Hematopoietic multipotent progenitor cell treated with erythropoietin and hydrocortisone succinate and interleukin-3 and kit ligand, for 6 days (in vitro differentiated cells): ENCODE measurements around the gene RNLS.
"Not testable (repeated sequence)": the region's sequence is repeated elsewhere in the genome, so short reads cannot be mapped to it uniquely, and the experiment has no call there.

Experiments
- DNase-seq: peaks from one replicate; pipeline ENCODE4 v3.0.0-alpha.2; 2015

Gene RNLS

GRCh38 chr10:88288320-88289059 is 294.6 kb downstream of the RNLS start:
- DNase-seq: no peak

- DNase-seq: no peak
Measured at GRCh38 chr10:88286030-88286429, 297.1 kb downstream of the RNLS start.

GRCh38 chr10:88281592-88282347 is 301.3 kb downstream of the RNLS start:
- no peak for DNase-seq

GRCh38 chr10:88280518-88280917 is 302.6 kb downstream of the RNLS start:
- no peak for DNase-seq

- DNase-seq: no peak
Measured at GRCh38 chr10:88278912-88279311, 304.2 kb downstream of the RNLS start.

- not testable (repeated sequence) for DNase-seq
Measured at GRCh38 chr10:88276945-88277344, 306.2 kb downstream of the RNLS start.

GRCh38 chr10:88274286-88274685 is 308.8 kb downstream of the RNLS start:
- no peak for DNase-seq

- DNase-seq: no peak
Measured at GRCh38 chr10:88273567-88273966, 309.6 kb downstream of the RNLS start.

- DNase-seq: peak; percentile 10
Measured at GRCh38 chr10:88271761-88272543, 311.2 kb downstream of the RNLS start.

GRCh38 chr10:88270871-88271713 is 312.0 kb downstream of the RNLS start:
- no peak for DNase-seq

- no peak for DNase-seq
Measured at GRCh38 chr10:88270061-88270808, 312.9 kb downstream of the RNLS start.

- no peak for DNase-seq
Measured at GRCh38 chr10:88262591-88263234, 320.4 kb downstream of the RNLS start.

GRCh38 chr10:88261152-88261551 is 322.0 kb downstream of the RNLS start:
- DNase-seq: no peak

- no peak for DNase-seq
Measured at GRCh38 chr10:88260329-88261051, 322.6 kb downstream of the RNLS start.

- DNase-seq: no peak
Measured at GRCh38 chr10:88259381-88259780, 323.7 kb downstream of the RNLS start.

- no peak for DNase-seq
Measured at GRCh38 chr10:88256886-88257285, 326.2 kb downstream of the RNLS start.

- no peak for DNase-seq
Measured at GRCh38 chr10:88256013-88256680, 327.0 kb downstream of the RNLS start.

- DNase-seq: no peak
Measured at GRCh38 chr10:88254091-88254490, 329.0 kb downstream of the RNLS start.

- DNase-seq: no peak
Measured at GRCh38 chr10:88253622-88254021, 329.5 kb downstream of the RNLS start.

- no peak for DNase-seq
Measured at GRCh38 chr10:88253128-88253527, 330.0 kb downstream of the RNLS start.
